OCI-LY7 (cell line): ENCODE measurements around the gene ALG5. TPM values are rescaled to one million over a fixed set of nuclear protein-coding genes. Genes with fewer than 3 reads are reported as not detected.

Experiments
- BruUV-seq: library from RNA; stranded (reverse); fragments of 400-500 nt; replicated peaks from 2 replicates; lab custom pipeline; 2021; lab: Mats Ljungman, UMichigan
- CTCF ChIA-PET: fragments of 300-600 bp; sonication (Branson Sonifier 250); formaldehyde crosslinking; loops from one replicate; lab custom pipeline; 2022; ENCODE audit warnings: antibody characterized with exemption; ENCODE audit not compliant: unreplicated experiment; lab: Charles Lee
- POLR2A ChIA-PET: fragments of 300-600 bp; sonication (Branson Sonifier 250); formaldehyde crosslinking; loops from one replicate; lab custom pipeline; 2022; ENCODE audit warnings: antibody characterized with exemption; lab: Charles Lee
- DNase-seq: peaks from one replicate; pipeline ENCODE4 v3.0.0-alpha.2; 2015; ENCODE audit warnings: low spot score
- H2AFZ ChIP-seq: fragments of 200-600 bp; sonication (generic), shearing (Covaris generic); 2 replicates; pipeline ENCODE4 v1.6.1; 2014; ENCODE audit warnings: mild to moderate bottlenecking, antibody characterized with exemption, low read length, moderate library complexity
- H3K27ac ChIP-seq: fragments of 200-600 bp; sonication (generic); 2 replicates; pipeline ENCODE4 v1.5.1; 2014; ENCODE audit warnings: mixed run types, low read depth, mild to moderate bottlenecking, moderate library complexity, low read length, inconsistent platforms; ENCODE audit not compliant: poor library complexity, severe bottlenecking
- H3K36me3 ChIP-seq: fragments of 200-600 bp; sonication (generic); 2 replicates; pipeline ENCODE4 v1.6.1; 2014; ENCODE audit warnings: mild to moderate bottlenecking, antibody characterized with exemption, low read length, moderate library complexity, mixed read lengths; ENCODE audit not compliant: insufficient read depth
- H3K4me1 ChIP-seq: fragments of 200-600 bp; sonication (generic); 2 replicates; pipeline ENCODE4 v1.5.1; 2014; ENCODE audit warnings: mild to moderate bottlenecking, low read length; ENCODE audit not compliant: insufficient read depth, poor library complexity, severe bottlenecking
- H3K4me2 ChIP-seq: fragments of 200-600 bp; sonication (generic); 2 replicates; pipeline ENCODE4 v1.6.1; 2014; ENCODE audit warnings: mild to moderate bottlenecking, low read length
- H3K4me3 ChIP-seq: fragments of 200-600 bp; sonication (generic); 2 replicates; pipeline ENCODE4 v1.5.1; 2014; ENCODE audit warnings: mild to moderate bottlenecking, low read depth, low read length; ENCODE audit not compliant: poor library complexity, severe bottlenecking
- H3K79me2 ChIP-seq: fragments of 200-600 bp; sonication (generic); 2 replicates; pipeline ENCODE4 v1.6.1; 2016; ENCODE audit warnings: low read depth, mild to moderate bottlenecking, low read length, moderate library complexity, mixed read lengths; ENCODE audit not compliant: insufficient read depth
- H3K9me2 ChIP-seq: fragments of 200-600 bp; sonication (generic); 2 replicates; pipeline ENCODE4 v1.6.1; 2016; ENCODE audit warnings: mild to moderate bottlenecking, low read length, mixed read lengths; ENCODE audit not compliant: insufficient read depth
- H3K9me3 ChIP-seq: fragments of 200-600 bp; sonication (generic); 2 replicates; pipeline ENCODE4 v1.6.1; 2014; ENCODE audit warnings: mild to moderate bottlenecking, mixed run types, low read length, mixed read lengths
- H4K20me1 ChIP-seq: fragments of 200-600 bp; sonication (generic); 2 replicates; pipeline ENCODE4 v1.6.1; 2014; ENCODE audit warnings: mild to moderate bottlenecking, antibody characterized with exemption, low read length, moderate library complexity, mixed read lengths; ENCODE audit not compliant: insufficient read depth
- CTCF ChIP-seq: fragments of 200-600 bp; sonication (generic); conservative IDR thresholded peaks from 2 replicates; pipeline ENCODE4 v1.5.1; 2014; ENCODE audit warnings: mild to moderate bottlenecking, antibody characterized with exemption, low read length, moderate library complexity, mixed read lengths
- EZH2phosphoT487 ChIP-seq: fragments of 200-600 bp; sonication (generic); IDR thresholded peaks from 2 replicates; pipeline ENCODE4 v1.6.1; 2018; ENCODE audit warnings: low read depth, borderline replicate concordance, mild to moderate bottlenecking, mixed run types, antibody characterized with exemption, low read length, moderate library complexity, mixed read lengths
- intact Hi-C: fragments of 100-400 bp; cut with micrococcal nuclease; formaldehyde crosslinking; loops from one replicate; pipeline ENCODE4 v1.10.0; 2022; ENCODE audit not compliant: unreplicated experiment
- total RNA-seq, 2 experiments: library from RNA; depleted of rRNA in 1 of 2; stranded (reverse); fragments of >200 nt in 1 of 2; shearing (Covaris generic) in 1 of 2; gene quantifications; 2 replicates each; pipeline ENCODE4 v1.2.3, GENCODE V29; 2014 to 2022

Gene ALG5
- total RNA-seq, 2 experiments from 2014 or later: 23.8 to 31.6 TPM

- no TSS peak for BruUV-seq
These were observed 15.5 kb upstream of the ALG5 start for GRCh38 chr13:37014609-37015008.

GRCh38 chr13:37011788-37012187, 12.6 kb upstream of the ALG5 start:
- DNase-seq: no peak
- no peak overlapping the region for H3K4me3 ChIP-seq
- POLR2A ChIA-PET: interaction anchor here (0.6 to 2.8 kb wide), 3 partner anchors 11 to 20 kb away, joined by 3 to 25 read pairs (median 4); partner anchors contain the start of gene EXOSC8
- H2AFZ ChIP-seq: no peak overlapping the region
- 0 out of 2 replicates have a peak, but pooled peaks cover 5% of the 10 kb centered on the region for H4K20me1 ChIP-seq
- no peaks in the 10 kb centered on the region for H3K9me2 ChIP-seq
- no peak for TF ChIP-seq EZH2phosphoT487
- TF ChIP-seq CTCF: no peak
- no peaks in the 10 kb centered on the region for H3K4me1 ChIP-seq
- H3K9me3 ChIP-seq: no peaks in the 10 kb centered on the region
- peaks cover 97% of the 10 kb centered on the region for H3K36me3 ChIP-seq
- no peaks in the 10 kb centered on the region for H3K79me2 ChIP-seq
- no TSS peak for BruUV-seq
- intact Hi-C loops: no loop called here
- H3K27ac ChIP-seq: no peak overlapping the region
- CTCF ChIA-PET: no interaction called here
- no peak overlapping the region for H3K4me2 ChIP-seq

More at GRCh38 chr13:37014609-37015008, 15.5 kb upstream of the ALG5 start:
- Histone ChIP-seq H3K4me3 (no peak overlapping the region), H3K9me3 (no peaks in the 10 kb centered on the region), H3K79me2 (no peaks in the 10 kb centered on the region), H3K27ac (no peak overlapping the region), H3K9me2 (no peaks in the 10 kb centered on the region), H3K4me1 (no peaks in the 10 kb centered on the region), H4K20me1 (no peaks in the 10 kb centered on the region), H3K36me3 (peaks cover 87% of the 10 kb centered on the region), H2AFZ (no peak overlapping the region), H3K4me2 (no peak overlapping the region)
- no peak for DNase-seq
- intact Hi-C loops: no loop called here
- ChIA-PET CTCF (no interaction called here), POLR2A (no interaction called here)
- TF ChIP-seq CTCF (no peak), EZH2phosphoT487 (no peak)

GRCh38 chr13:37011002-37011401, 11.9 kb upstream of the ALG5 start:
- intact Hi-C loops: no loop called here
- H3K79me2 ChIP-seq: no peaks in the 10 kb centered on the region
- H3K27ac ChIP-seq: no peak overlapping the region
- TF ChIP-seq CTCF (no peak), EZH2phosphoT487 (no peak)
- H3K4me1 ChIP-seq: peaks cover 3% of the 10 kb centered on the region
- no peak overlapping the region for H3K4me3 ChIP-seq
- DNase-seq: no peak
- no peaks in the 10 kb centered on the region for H3K9me2 ChIP-seq
- H4K20me1 ChIP-seq: 0 out of 2 replicates have a peak, but pooled peaks cover 6% of the 10 kb centered on the region
- H3K36me3 ChIP-seq: peaks cover 100% of the 10 kb centered on the region
- no peaks in the 10 kb centered on the region for H3K9me3 ChIP-seq
- no peak overlapping the region for H2AFZ ChIP-seq
- CTCF ChIA-PET: no interaction called here
- BruUV-seq: no TSS peak
- H3K4me2 ChIP-seq: no peak overlapping the region
- POLR2A ChIA-PET: interaction anchor here (0.6 to 2.8 kb wide), 3 partner anchors 10 to 153 kb away, joined by 3 to 25 read pairs (median 3); partner anchors contain the start of gene EXOSC8
